ENCODE results near the gene ADARB1. TPM values are rescaled to one million over a fixed set of nuclear protein-coding genes. Genes with fewer than 3 reads are reported as not detected.

ADARB1 gene
- total RNA-seq, 4 donors from 2014 or later: 18.2 to 57.6 (median 32.0) TPM

DNA sequence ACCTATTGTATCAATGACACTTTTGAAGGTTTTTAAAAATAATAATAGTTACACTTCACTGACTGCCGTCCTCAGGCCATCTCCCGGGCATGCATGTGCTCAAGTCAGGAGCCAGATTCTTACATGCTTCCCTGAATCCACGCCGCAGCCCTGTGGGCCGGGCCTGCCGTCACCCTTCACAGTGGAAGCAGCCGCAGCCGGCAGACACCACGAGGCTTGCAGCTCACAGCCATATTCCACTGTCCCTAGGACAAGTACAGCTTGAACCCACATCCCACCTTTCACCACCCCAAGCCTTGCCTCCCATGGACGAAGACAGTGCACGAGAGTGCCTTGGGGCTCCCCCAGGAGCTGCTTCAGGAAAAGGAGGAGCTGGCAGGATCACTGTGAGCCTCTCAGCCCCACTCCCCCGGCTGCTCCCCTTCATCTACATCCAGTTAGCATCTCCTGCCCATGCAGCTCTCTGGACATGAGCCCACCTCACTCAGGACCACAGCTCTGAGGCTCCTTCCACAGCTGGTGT, 136.1 kb downstream of the ADARB1 start:
- TF ChIP-seq EP300 (IDR thresholded peaks at IDR 0.05) (no peak), POLR2A (IDR thresholded peaks at IDR 0.05) (no peak), CTCF (IDR thresholded peaks at IDR 0.05) (no peak)
- Histone ChIP-seq H3K9me3 (no peaks in the 10 kb centered on the region), H3K4me3 (no peak overlapping the region), H3K27ac (no peak overlapping the region), H3K27me3 (no peaks in the 10 kb centered on the region), H3K4me1 (no peaks in the 10 kb centered on the region), H3K36me3 (peaks cover 0 to 77% (median 2%) of the 10 kb centered on the region in 3 donors)
- no peak for DNase-seq (ENCODE audit: low spot score in 2 of 2)
- WGBS, 2 donors: 88 to 93% methylated on average over 12 of the region's 12 CpGs

GRCh38 chr21:45211661-45212060, 137.3 kb downstream of the ADARB1 start:
- no peaks in the 10 kb centered on the region for H3K4me1 ChIP-seq
- H3K27me3 ChIP-seq: no peaks in the 10 kb centered on the region
- WGBS, 2 donors: 68 to 71% methylated on average over 9 of the region's 9 CpGs
- TF ChIP-seq CTCF (IDR thresholded peaks at IDR 0.05): no peak
- no peak for TF ChIP-seq POLR2A (IDR thresholded peaks at IDR 0.05)
- TF ChIP-seq EP300 (IDR thresholded peaks at IDR 0.05): no peak
- no peak for DNase-seq (ENCODE audit: low spot score in 2 of 2)
- H3K4me3 ChIP-seq: no peak overlapping the region
- no peak overlapping the region for H3K27ac ChIP-seq
- peaks cover 0 to 73% (median 2%) of the 10 kb centered on the region in 3 donors for H3K36me3 ChIP-seq
- peaks cover 0 to 2% (median under 1%) of the 10 kb centered on the region in 4 donors for H3K9me3 ChIP-seq

- Histone ChIP-seq H3K4me3 (no peak overlapping the region), H3K27ac (no peak overlapping the region), H3K27me3 (no peaks in the 10 kb centered on the region), H3K4me1 (no peaks in the 10 kb centered on the region), H3K9me3 (peaks cover 0 to 12% (median 3%) of the 10 kb centered on the region in 4 donors), H3K36me3 (peaks cover 0 to 61% (median 2%) of the 10 kb centered on the region in 3 donors)
- no peak for DNase-seq (ENCODE audit: low spot score in 2 of 2)
- TF ChIP-seq CTCF (IDR thresholded peaks at IDR 0.05): no peak
- no peak for TF ChIP-seq EP300 (IDR thresholded peaks at IDR 0.05)
- TF ChIP-seq POLR2A (IDR thresholded peaks at IDR 0.05): no peak
- WGBS, 2 donors: 96% methylated on average over 2 of the region's 2 CpGs
These were observed 139.0 kb downstream of the ADARB1 start for GRCh38 chr21:45213392-45213791.

DNA sequence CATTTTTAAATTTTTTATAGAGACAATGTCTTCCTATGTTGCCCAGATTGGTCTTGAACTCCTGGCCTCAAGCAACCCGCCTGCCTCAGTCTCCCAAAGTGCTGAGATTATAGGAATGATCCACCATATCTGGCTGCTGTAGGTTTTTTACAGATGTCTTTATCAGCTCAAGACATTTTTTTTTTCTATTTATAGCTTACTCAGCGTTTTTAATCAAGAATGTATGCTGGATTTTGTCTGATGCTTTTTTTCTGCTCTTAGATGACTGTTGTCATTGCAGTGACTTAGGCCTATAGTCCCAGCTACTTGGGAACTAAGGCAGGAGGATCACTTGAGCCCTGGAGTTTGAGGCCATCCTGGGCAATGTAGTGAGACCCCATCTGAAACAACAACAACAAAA, 140.8 kb downstream of the ADARB1 start:
- WGBS, 2 donors: 84 to 87% methylated on average over 2 of the region's 2 CpGs
- H3K4me1 ChIP-seq: no peaks in the 10 kb centered on the region
- no peak overlapping the region for H3K27ac ChIP-seq
- peaks cover 0 to 55% (median 2%) of the 10 kb centered on the region in 3 donors for H3K36me3 ChIP-seq
- H3K9me3 ChIP-seq: peaks cover 0 to 12% (median 3%) of the 10 kb centered on the region in 4 donors
- no peaks in the 10 kb centered on the region for H3K27me3 ChIP-seq
- DNase-seq (ENCODE audit: low spot score in 2 of 2): no peak
- no peak overlapping the region for H3K4me3 ChIP-seq
- no peak for TF ChIP-seq CTCF (IDR thresholded peaks at IDR 0.05)
- TF ChIP-seq EP300 (IDR thresholded peaks at IDR 0.05): no peak
- no peak for TF ChIP-seq POLR2A (IDR thresholded peaks at IDR 0.05)

GRCh38 chr21:45217010-45217409, 142.6 kb downstream of the ADARB1 start:
- Histone ChIP-seq H3K27ac (no peak overlapping the region), H3K27me3 (no peaks in the 10 kb centered on the region), H3K4me3 (no peak overlapping the region), H3K9me3 (peaks cover 0 to 12% (median 3%) of the 10 kb centered on the region in 4 donors), H3K4me1 (no peaks in the 10 kb centered on the region), H3K36me3 (peaks cover 0 to 59% (median 0%) of the 10 kb centered on the region in 3 donors)
- TF ChIP-seq EP300 (IDR thresholded peaks at IDR 0.05) (no peak), CTCF (IDR thresholded peaks at IDR 0.05) (no peak), POLR2A (IDR thresholded peaks at IDR 0.05) (no peak)
- WGBS, 2 donors: 79 to 89% methylated on average over 1 of the region's 1 CpG
- DNase-seq (ENCODE audit: low spot score in 2 of 2): no peak

Data from tibial nerve (tissue), 4 donors.